ENCODE data around the gene LYL1. TPM values are rescaled to one million over a fixed set of nuclear protein-coding genes. Genes with fewer than 3 reads are reported as not detected.
A peak's percentile ranks its signal among the peaks of the same experiment; 100 is the strongest.

Gene LYL1
- total and polyA plus RNA-seq, 2 of the 13 experiments (the other 11 are each of a cell fraction or from before 2014, with no cell fraction given), result 0.75 to 0.92 TPM

DNA sequence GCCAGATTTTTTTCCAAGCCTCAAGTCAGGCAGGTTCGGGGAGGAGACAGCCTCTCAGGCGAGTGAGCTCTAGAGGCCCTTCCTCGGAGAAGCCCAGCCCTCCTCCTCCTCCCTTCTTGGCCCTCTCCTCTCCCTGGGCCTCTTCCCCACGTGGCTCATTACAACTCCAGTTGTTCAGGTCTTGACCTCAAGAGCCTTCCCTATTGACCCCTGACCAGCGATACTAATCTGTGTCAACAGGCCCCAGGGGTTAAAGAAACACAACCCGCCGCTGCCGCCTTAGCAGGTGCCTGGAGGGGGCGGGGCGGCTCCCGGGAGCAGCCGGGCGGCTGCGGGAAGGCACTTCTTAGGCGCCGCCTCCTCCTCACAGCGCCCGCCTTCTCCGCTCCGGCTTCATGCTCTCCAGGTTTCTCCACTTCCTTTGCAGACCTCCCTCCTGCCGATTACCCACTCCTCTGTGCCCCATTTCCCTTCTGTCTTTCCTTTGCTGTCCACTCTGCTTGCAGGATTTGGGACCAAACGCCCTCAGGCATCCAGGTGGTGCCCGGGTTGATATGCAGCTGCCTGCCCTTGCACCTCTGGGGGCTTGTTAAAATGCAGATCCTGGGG, 51.0 kb downstream of the LYL1 start (continued):
- TF ChIP-seq TEF (CRISPR knock-in tag; IDR thresholded peaks at IDR 0.05), result no peak
- TF ChIP-seq, protein P1, sequence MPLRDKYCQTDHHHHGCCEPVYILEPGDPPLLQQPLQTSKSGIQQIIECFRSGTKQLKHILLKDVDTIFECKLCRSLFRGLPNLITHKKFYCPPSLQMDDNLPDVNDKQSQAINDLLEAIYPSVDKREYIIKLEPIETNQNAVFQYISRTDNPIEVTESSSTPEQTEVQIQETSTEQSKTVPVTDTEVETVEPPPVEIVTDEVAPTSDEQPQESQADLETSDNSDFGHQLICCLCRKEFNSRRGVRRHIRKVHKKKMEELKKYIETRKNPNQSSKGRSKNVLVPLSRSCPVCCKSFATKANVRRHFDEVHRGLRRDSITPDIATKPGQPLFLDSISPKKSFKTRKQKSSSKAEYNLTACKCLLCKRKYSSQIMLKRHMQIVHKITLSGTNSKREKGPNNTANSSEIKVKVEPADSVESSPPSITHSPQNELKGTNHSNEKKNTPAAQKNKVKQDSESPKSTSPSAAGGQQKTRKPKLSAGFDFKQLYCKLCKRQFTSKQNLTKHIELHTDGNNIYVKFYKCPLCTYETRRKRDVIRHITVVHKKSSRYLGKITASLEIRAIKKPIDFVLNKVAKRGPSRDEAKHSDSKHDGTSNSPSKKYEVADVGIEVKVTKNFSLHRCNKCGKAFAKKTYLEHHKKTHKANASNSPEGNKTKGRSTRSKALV (CRISPR knock-in tag; IDR thresholded peaks at IDR 0.05), result no peak
- no peak for TF ChIP-seq RBM39 (IDR thresholded peaks at IDR 0.05; ENCODE audit: low read depth, low read length, poor library complexity, severe bottlenecking)
- TF ChIP-seq ZNF784 (CRISPR knock-in tag; IDR thresholded peaks at IDR 0.05; ENCODE audit: borderline replicate concordance), result 0 out of 2 replicates have a peak, but pooled peaks have one; percentile 22
- TF ChIP-seq MXD4 (CRISPR knock-in tag; IDR thresholded peaks at IDR 0.05), result peak; percentile 62; the same call in 1 of the 2 replicates
- TF ChIP-seq JARID2 (CRISPR knock-in tag; IDR thresholded peaks at IDR 0.05; ENCODE audit: insufficient replicate concordance), result no peak
- no peak for TF ChIP-seq ZNF777 (CRISPR knock-in tag; IDR thresholded peaks at IDR 0.05)
- TF ChIP-seq ZFP36L2 (CRISPR knock-in tag; IDR thresholded peaks at IDR 0.05), result no peak
- TF ChIP-seq, protein P2, sequence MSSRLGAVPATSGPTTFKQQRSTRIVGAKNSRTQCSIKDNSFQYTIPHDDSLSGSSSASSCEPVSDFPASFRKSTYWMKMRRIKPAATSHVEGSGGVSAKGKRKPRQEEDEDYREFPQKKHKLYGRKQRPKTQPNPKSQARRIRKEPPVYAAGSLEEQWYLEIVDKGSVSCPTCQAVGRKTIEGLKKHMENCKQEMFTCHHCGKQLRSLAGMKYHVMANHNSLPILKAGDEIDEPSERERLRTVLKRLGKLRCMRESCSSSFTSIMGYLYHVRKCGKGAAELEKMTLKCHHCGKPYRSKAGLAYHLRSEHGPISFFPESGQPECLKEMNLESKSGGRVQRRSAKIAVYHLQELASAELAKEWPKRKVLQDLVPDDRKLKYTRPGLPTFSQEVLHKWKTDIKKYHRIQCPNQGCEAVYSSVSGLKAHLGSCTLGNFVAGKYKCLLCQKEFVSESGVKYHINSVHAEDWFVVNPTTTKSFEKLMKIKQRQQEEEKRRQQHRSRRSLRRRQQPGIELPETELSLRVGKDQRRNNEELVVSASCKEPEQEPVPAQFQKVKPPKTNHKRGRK (CRISPR knock-in tag; IDR thresholded peaks at IDR 0.05), result no peak
- TF ChIP-seq HNF1A (IDR thresholded peaks at IDR 0.05; ENCODE audit: low read depth), result no peak
- peak; percentile 60; the same call in 1 of the 2 replicates for TF ChIP-seq HNF1A (CRISPR knock-in tag; IDR thresholded peaks at IDR 0.05; ENCODE audit: borderline replicate concordance)
- no peak for TF ChIP-seq PHF5A (CRISPR knock-in tag; IDR thresholded peaks at IDR 0.05; ENCODE audit: low read depth, unreplicated experiment)
- TF ChIP-seq ATF7-NPFF (CRISPR knock-in tag; IDR thresholded peaks at IDR 0.05; ENCODE audit: low read depth), result no peak; the same call in 1 of the 2 replicates
- peak; percentile 93 for TF ChIP-seq THRA (CRISPR knock-in tag; IDR thresholded peaks at IDR 0.05; ENCODE audit: borderline replicate concordance)
- no peak for TF ChIP-seq MYNN (CRISPR knock-in tag; IDR thresholded peaks at IDR 0.05; ENCODE audit: low read depth)
- TF ChIP-seq ZNF253 (CRISPR knock-in tag; IDR thresholded peaks at IDR 0.05; ENCODE audit: borderline replicate concordance), result no peak
- no peak for TF ChIP-seq ZNF530 (CRISPR knock-in tag; IDR thresholded peaks at IDR 0.05; ENCODE audit: low read depth)
- no peak for TF ChIP-seq ZNF180 (CRISPR knock-in tag; IDR thresholded peaks at IDR 0.05; ENCODE audit: borderline replicate concordance, low read depth)
